H1 (cell line): ENCODE results near the gene ERCC6L. TPM values are rescaled to one million over a fixed set of nuclear protein-coding genes. Genes with fewer than 3 reads are reported as not detected.

Experiments used
- CTCF ChIA-PET: fragments of 300-600 bp; sonication (Branson Sonifier 250); formaldehyde crosslinking; loops from one replicate; lab custom pipeline; 2021; ENCODE audit not compliant: partially characterized antibody; lab: Charles Lee
- POLR2A ChIA-PET: fragments of 300-600 bp; sonication (Branson Sonifier 250); formaldehyde crosslinking; loops from one replicate; lab custom pipeline; 2021; ENCODE audit warnings: inconsistent platforms; ENCODE audit not compliant: partially characterized antibody; lab: Charles Lee
- DNase-seq, 2 experiments: peaks; one replicate each; pipeline versions ENCODE4 v3.0.0 to v3.0.0-alpha.2; 2010 to 2022; ENCODE audit warnings: low spot score in 2 of 2, low read depth in 1 of 2, mixed read lengths in 1 of 2
- FAIRE-seq: peaks from 2 replicates; lab custom pipeline; 2011; peaks lifted over from hg19 to GRCh38; lab: Jason Lieb, UNC
- H2AFZ ChIP-seq: 2 replicates; pipeline ENCODE4 v1.8.1; 2012; ENCODE audit warnings: low read length, inconsistent platforms
- H2AK5ac ChIP-seq: 2 replicates; pipeline ENCODE4 v1.6.1; 2013; ENCODE audit warnings: low read depth, low read length
- H2BK120ac ChIP-seq: replicated peaks from 2 replicates; pipeline ENCODE3; 2013; ENCODE audit warnings: low read depth, low read length, inconsistent platforms
- H2BK12ac ChIP-seq: 2 replicates; pipeline ENCODE4 v1.6.1; 2013; ENCODE audit warnings: low read depth, low read length
- H2BK15ac ChIP-seq: 2 replicates; pipeline ENCODE4 v1.6.1; 2013; ENCODE audit warnings: low read length
- H2BK20ac ChIP-seq: 2 replicates; pipeline ENCODE4 v1.6.1; 2013; ENCODE audit warnings: low read length
- H2BK5ac ChIP-seq: 2 replicates; pipeline ENCODE4 v1.6.1; 2013; ENCODE audit warnings: low read depth, low read length
- H3K14ac ChIP-seq: 2 replicates; pipeline ENCODE4 v1.6.1; 2013; ENCODE audit warnings: inconsistent platforms; ENCODE audit not compliant: insufficient read length
- H3K18ac ChIP-seq: 2 replicates; pipeline ENCODE4 v1.6.1; 2013; ENCODE audit warnings: low read length; ENCODE audit errors: extremely low read depth
- H3K23ac ChIP-seq: 2 replicates; pipeline ENCODE4 v1.6.1; 2013; ENCODE audit warnings: inconsistent platforms; ENCODE audit not compliant: insufficient read length
- H3K23me2 ChIP-seq: 2 replicates; pipeline ENCODE4 v1.6.1; 2013; ENCODE audit warnings: low read depth, low read length
- H3K27ac ChIP-seq: 2 replicates; pipeline ENCODE4 v1.6.1; 2011; ENCODE audit warnings: low read depth, low read length, inconsistent platforms
- H3K27me3 ChIP-seq, 4 experiments: replicated peaks in 1 of 4; 1 replicate in 1 of 4; 2 replicates in 3 of 4; pipeline versions ENCODE4 v1.6.1 to v1.8.1; 2011 to 2013; ENCODE audit warnings: low read length in 3 of 4, mild to moderate bottlenecking in 3 of 4, inconsistent platforms in 2 of 4, mixed read lengths in 2 of 4, moderate library complexity in 1 of 4; ENCODE audit not compliant: control insufficient read depth in 3 of 4, insufficient read depth in 3 of 4; ENCODE audit errors: extremely low read depth in 1 of 4
- H3K36me3 ChIP-seq, 4 experiments: 2 replicates each; pipeline versions ENCODE4 v1.6.1 to v1.8.1; 2011 to 2013; ENCODE audit warnings: mild to moderate bottlenecking in 4 of 4, low read length in 3 of 4, moderate library complexity in 2 of 4, control low read depth in 1 of 4, inconsistent platforms in 1 of 4; ENCODE audit not compliant: insufficient read depth in 4 of 4, control insufficient read depth in 2 of 4
- H3K4ac ChIP-seq: replicated peaks from 2 replicates; pipeline ENCODE3; 2013; ENCODE audit warnings: low read length, low read depth, mixed read lengths, inconsistent platforms; ENCODE audit not compliant: insufficient read length
- H3K4me1 ChIP-seq, 4 experiments: replicated peaks in 1 of 4; 1 replicate in 1 of 4; 2 replicates in 3 of 4; pipeline versions ENCODE4 v1.6.1 to v1.8.1; 2011 to 2013; ENCODE audit warnings: low read length in 3 of 4, inconsistent platforms in 2 of 4, mixed read lengths in 1 of 4; ENCODE audit not compliant: insufficient read depth in 4 of 4, control insufficient read depth in 3 of 4
- H3K4me2 ChIP-seq, 2 experiments: 2 replicates each; pipeline versions ENCODE4 v1.6.1 to v1.8.1; 2011 to 2013; ENCODE audit warnings: low read depth in 2 of 2, low read length in 2 of 2, control low read depth in 1 of 2, inconsistent platforms in 1 of 2, mild to moderate bottlenecking in 1 of 2; ENCODE audit not compliant: insufficient read depth in 1 of 2
- H3K4me3 ChIP-seq, 4 experiments: fragments of 200-600, 300-600 bp in 1 of 4; sonication (generic), shearing (Covaris generic), sonication (Bioruptor Twin) in 1 of 4; 2 replicates each; pipeline versions ENCODE4 v1.5.1 to v1.8.1; 2011 to 2016; ENCODE audit warnings: low read length in 4 of 4, low read depth in 3 of 4, control low read depth in 2 of 4, inconsistent platforms in 2 of 4, mild to moderate bottlenecking in 2 of 4, mixed read lengths in 1 of 4, moderate library complexity in 1 of 4; ENCODE audit not compliant: insufficient read depth in 2 of 4; ENCODE audit errors: extremely low read depth in 1 of 4
- H3K56ac ChIP-seq: replicated peaks from 2 replicates; pipeline ENCODE3; 2013; ENCODE audit warnings: low read depth, mild to moderate bottlenecking, mixed read lengths, low read length, inconsistent platforms; ENCODE audit not compliant: insufficient read length
- H3K79me1 ChIP-seq: 2 replicates; pipeline ENCODE4 v1.6.1; 2013; ENCODE audit warnings: low read depth, low read length, control low read depth
- H3K79me2 ChIP-seq, 2 experiments: 2 replicates each; pipeline versions ENCODE4 v1.6.1 to v1.8.1; 2012 to 2013; ENCODE audit warnings: low read length in 2 of 2, mild to moderate bottlenecking in 2 of 2, inconsistent platforms in 1 of 2; ENCODE audit not compliant: insufficient read depth in 2 of 2, control insufficient read depth in 1 of 2
- H3K9ac ChIP-seq, 4 experiments: replicated peaks in 1 of 4; 1 replicate in 1 of 4; 2 replicates in 3 of 4; pipeline versions ENCODE4 v1.6.1 to v1.8.1; 2011 to 2013; ENCODE audit warnings: low read depth in 3 of 4, low read length in 3 of 4, control low read depth in 2 of 4, mild to moderate bottlenecking in 2 of 4, moderate library complexity in 2 of 4, inconsistent platforms in 1 of 4; ENCODE audit errors: extremely low read depth in 1 of 4
- H3K9me3 ChIP-seq, 2 experiments: 2 replicates each; pipeline versions ENCODE4 v1.6.1 to v1.8.1; 2012 to 2013; ENCODE audit warnings: mild to moderate bottlenecking in 2 of 2, moderate library complexity in 2 of 2, control low read depth in 1 of 2, inconsistent platforms in 1 of 2, low read depth in 1 of 2, low read length in 1 of 2, mixed read lengths in 1 of 2; ENCODE audit not compliant: insufficient read depth in 2 of 2
- H4K20me1 ChIP-seq, 2 experiments: replicated peaks in 1 of 2; 2 replicates each; pipeline versions ENCODE3 to v1.8.1; 2011 to 2013; ENCODE audit warnings: inconsistent platforms in 2 of 2, low read length in 2 of 2, mild to moderate bottlenecking in 1 of 2; ENCODE audit not compliant: insufficient read depth in 2 of 2, control insufficient read depth in 1 of 2
- H4K5ac ChIP-seq: 2 replicates; pipeline ENCODE4 v1.6.1; 2013; ENCODE audit warnings: low read length, low read depth, mixed read lengths, inconsistent platforms; ENCODE audit not compliant: insufficient read length
- H4K8ac ChIP-seq: 2 replicates; pipeline ENCODE4 v1.8.0; 2013; ENCODE audit warnings: mild to moderate bottlenecking, moderate library complexity, low read length, inconsistent platforms; ENCODE audit not compliant: insufficient read depth; ENCODE audit errors: extremely low read depth
- H4K91ac ChIP-seq: replicated peaks from 2 replicates; pipeline ENCODE3; 2013; ENCODE audit warnings: low read length, mixed read lengths, inconsistent platforms; ENCODE audit not compliant: insufficient read length
- ASH2L ChIP-seq: fragments of 200-600, 300-600 bp; sonication (generic); IDR thresholded peaks from one replicate; pipeline ENCODE4 v1.7.1; 2017; ENCODE audit warnings: low read length
- ATF2 ChIP-seq: IDR thresholded peaks from 2 replicates; pipeline ENCODE4 v1.6.1; 2012; ENCODE audit warnings: low read length, inconsistent platforms
- BCL11A ChIP-seq, 2 experiments: IDR thresholded peaks; one replicate each; pipeline ENCODE4 v1.6.1; 2011; ENCODE audit warnings: low read depth in 2 of 2, low read length in 2 of 2, mild to moderate bottlenecking in 2 of 2
- CHD1 ChIP-seq: IDR thresholded peaks from 2 replicates; pipeline ENCODE4 v1.6.1; 2012; ENCODE audit warnings: low read depth, low read length, improper control_type of control experiment
- EGR1 ChIP-seq: IDR thresholded peaks from 2 replicates; pipeline ENCODE4 v1.6.1; 2011; ENCODE audit warnings: low read depth, low read length, borderline replicate concordance
- EZH2 ChIP-seq: fragments of 200-600 bp; sonication (generic); IDR thresholded peaks from 2 replicates; pipeline ENCODE4 v1.7.1; 2012; ENCODE audit warnings: low read depth, mild to moderate bottlenecking, moderate library complexity, low read length, inconsistent platforms; ENCODE audit not compliant: severe bottlenecking
- HDAC6 ChIP-seq: IDR thresholded peaks from one replicate; pipeline ENCODE4 v1.7.1; 2012; ENCODE audit warnings: low read depth, mild to moderate bottlenecking, inconsistent platforms, low read length, moderate library complexity
- KDM4A ChIP-seq: IDR thresholded peaks from one replicate; pipeline ENCODE4 v1.7.1; 2012; ENCODE audit warnings: low read depth, mild to moderate bottlenecking, moderate library complexity, low read length, inconsistent platforms; ENCODE audit not compliant: severe bottlenecking
- SP1 ChIP-seq: IDR thresholded peaks from 2 replicates; pipeline ENCODE4 v1.6.1; 2011; ENCODE audit warnings: low read depth, low read length
- USF2 ChIP-seq: IDR thresholded peaks from 2 replicates; pipeline ENCODE4 v1.6.1; 2011; ENCODE audit warnings: low read length, improper control_type of control experiment
- WGBS, 2 experiments: shearing (Covaris generic) in 1 of 2; methylation state at CpG; one replicate each; pipeline versions ENCODE4 v1.1.6 to v1.1.7; 2013 to 2015; ENCODE audit warnings: low lambda C conversion rate in 2 of 2, mixed read lengths in 2 of 2, inconsistent platforms in 1 of 2, low coverage in 1 of 2, missing lambda C conversion rate in 1 of 2; ENCODE audit not compliant: insufficient replicate concordance in 2 of 2, insufficient coverage in 1 of 2, insufficient read length in 1 of 2; ENCODE audit errors: extremely low coverage in 1 of 2, missing lambda C conversion rate in 1 of 2; 5-methylcytosine and 5-hydroxymethylcytosine counted together
- polyA plus RNA-seq, 7 experiments: library from polyadenylated mRNA; depleted of rRNA in 3 of 7; stranded (reverse) in 5 of 7; unstranded in 2 of 7; fragments of >200 nt in 5 of 7; fragments of 200-250 nt in 2 of 7; gene quantifications; 1 replicate in 5 of 7; 2 replicates in 1 of 7; 4 replicates in 1 of 7; pipeline versions ENCODE4 v1.2.1 to v1.2.3, GENCODE V29; 2011 to 2013; ENCODE audit warnings: missing spikeins in 2 of 7, mixed read lengths in 2 of 7
- total RNA-seq: library from RNA; stranded (reverse); fragmentation: NEBNext Ultra II Directional; extraction: Animal tissue kit (Norgen Biotek cat#: 25700); gene quantifications from 2 replicates; pipeline ENCODE4 v1.2.1, GENCODE V29; 2021
- TF ChIP-seq, protein P1 (sequence below): IDR thresholded peaks from 2 replicates; pipeline ENCODE4 v1.6.1; 2012; ENCODE audit warnings: inconsistent platforms

ERCC6L gene
- total and polyA plus RNA-seq, 2 of the 8 experiments (the other 6 are each of a cell fraction or from before 2014, with no cell fraction given), result 4.0 to 23.9 TPM

GRCh38 chrX:72207366-72207765, 31.5 kb downstream of the ERCC6L start:
- H3K4me1 ChIP-seq, result peaks cover 0 to 7% (median 4%) of the 10 kb centered on the region in 4 experiments; a peak in 2 of 7 replicates
- peaks cover 0 to 3% of the 10 kb centered on the region in 2 experiments for H4K20me1 ChIP-seq
- H2BK5ac ChIP-seq, result no peak overlapping the region
- H3K14ac ChIP-seq, result no peak overlapping the region
- no peaks in the 10 kb centered on the region for H3K27me3 ChIP-seq
- FAIRE-seq (no peak), DNase-seq (no peak)
- H3K23me2 ChIP-seq, result no peaks in the 10 kb centered on the region; the same call in 1 of the 2 replicates
- no peak overlapping the region for H3K4me3 ChIP-seq
- no peak overlapping the region for H3K4me2 ChIP-seq
- no peak overlapping the region for H2AK5ac ChIP-seq
- H3K27ac ChIP-seq, result no peak overlapping the region
- H2BK20ac ChIP-seq, result no peak overlapping the region
- no peaks in the 10 kb centered on the region for H3K9me3 ChIP-seq
- 0 out of 4 replicates have a peak, but pooled peaks cover 0 to 2% of the 10 kb centered on the region in 2 experiments for H3K79me2 ChIP-seq
- CTCF ChIA-PET, result no interaction called here
- peaks cover 0 to 22% (median 12%) of the 10 kb centered on the region in 4 experiments; a peak in 6 of 8 replicates for H3K36me3 ChIP-seq
- 94% methylated on average over 4 of the region's 4 CpGs; no CpG with 5 or more reads in 1 of the 2 experiments for WGBS, 2 experiments
- H3K23ac ChIP-seq, result no peak overlapping the region
- no peak overlapping the region for H3K18ac ChIP-seq
- no peak overlapping the region for H4K5ac ChIP-seq
- POLR2A ChIA-PET, result interaction anchor here (1.4 kb wide), 1 partner anchor 22 kb away, joined by 3 read pairs; no protein-coding TSS in a partner anchor
- H2BK12ac ChIP-seq, result no peak overlapping the region
- H3K9ac ChIP-seq, result no peak overlapping the region
- H2AFZ ChIP-seq, result no peak overlapping the region
- H2BK15ac ChIP-seq, result no peak overlapping the region
- H4K8ac ChIP-seq, result no peak overlapping the region
- H3K56ac ChIP-seq, result no peak overlapping the region
- no peak overlapping the region for H2BK120ac ChIP-seq
- no peak overlapping the region for H4K91ac ChIP-seq
- H3K79me1 ChIP-seq, result no peaks in the 10 kb centered on the region
- no peak overlapping the region for H3K4ac ChIP-seq
- TF ChIP-seq HDAC6 (no peak), ASH2L (no peak), EGR1 (no peak), ATF2 (no peak), KDM4A (no peak), BCL11A (IDR thresholded peaks at IDR 0.05; ENCODE audit: low read depth in 2 of 2, low read length in 2 of 2) (no peak), EZH2 (no peak), SP1 (no peak), USF2 (no peak), CHD1 (no peak)
- TF ChIP-seq, protein P1, sequence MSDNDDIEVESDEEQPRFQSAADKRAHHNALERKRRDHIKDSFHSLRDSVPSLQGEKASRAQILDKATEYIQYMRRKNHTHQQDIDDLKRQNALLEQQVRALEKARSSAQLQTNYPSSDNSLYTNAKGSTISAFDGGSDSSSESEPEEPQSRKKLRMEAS, result no peak
